ENCODE results near the gene APOA4.
"Not testable (repeated sequence)": the region's sequence is repeated elsewhere in the genome, so short reads cannot be mapped to it uniquely, and the experiment has no call there.

Gene APOA4

DNA sequence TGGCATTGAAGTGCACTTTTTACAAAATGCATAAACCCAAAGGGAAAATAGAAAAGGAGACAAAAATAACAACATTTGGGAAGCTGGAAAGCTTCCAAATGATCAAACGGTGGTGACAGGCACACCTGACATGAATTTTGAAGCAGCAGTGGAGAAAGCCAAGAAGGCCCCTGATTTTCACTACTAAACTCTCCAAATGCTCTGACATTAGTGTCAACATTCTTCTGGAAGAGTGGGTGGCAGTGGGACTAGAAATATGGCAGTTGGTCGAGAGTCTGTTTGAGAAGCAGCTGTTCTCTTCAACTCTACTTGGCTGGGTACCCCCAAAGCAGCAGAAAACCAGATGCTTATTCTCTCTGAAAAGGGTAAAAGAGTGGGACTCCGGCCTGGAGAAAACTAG is 19.1 kb downstream of the APOA4 start:
- H3K36me3 ChIP-seq (ENCODE audit: control insufficient read depth in 2 of 2, insufficient read depth in 1 of 2, low read length in 2 of 2), result no peaks in the 10 kb centered on the region
- H3K9me3 ChIP-seq (ENCODE audit: control insufficient read depth, insufficient read depth, low read depth, low read length), result no peaks in the 10 kb centered on the region
- POLR2A ChIA-PET, result no interaction called here
- H3K4me3 ChIP-seq (ENCODE audit: low read depth, low read length), result no peak overlapping the region
- no peaks in the 10 kb centered on the region for H3K4me1 ChIP-seq (ENCODE audit: control insufficient read depth, insufficient read depth, low read length)
- no peak overlapping the region for H3K27ac ChIP-seq (ENCODE audit: extremely low read depth, low read depth, low read length)
- TF ChIP-seq ZNF555 (tag by site-specific recombination; conservative IDR thresholded peaks at IDR 0.05), result no peak
- TF ChIP-seq ZNF776 (tag by site-specific recombination; IDR thresholded peaks at IDR 0.05; ENCODE audit: borderline replicate concordance), result no peak
- no peak for TF ChIP-seq ZNF530 (tag by site-specific recombination; IDR thresholded peaks at IDR 0.05; ENCODE audit: low read depth)
- no peak for TF ChIP-seq KLF1 (tag by site-specific recombination; IDR thresholded peaks at IDR 0.05)
- no peak for TF ChIP-seq ZNF677 (tag by site-specific recombination; IDR thresholded peaks at IDR 0.05)
- TF ChIP-seq ZNF10 (tag by site-specific recombination; IDR thresholded peaks at IDR 0.05), result no peak
- no peak for TF ChIP-seq ZNF544 (tag by site-specific recombination; IDR thresholded peaks at IDR 0.05)
- TF ChIP-seq ZFP37 (tag by site-specific recombination; IDR thresholded peaks at IDR 0.05), result no peak
- TF ChIP-seq SP7 (tag by site-specific recombination; IDR thresholded peaks at IDR 0.05), result no peak
- TF ChIP-seq, protein P1, sequence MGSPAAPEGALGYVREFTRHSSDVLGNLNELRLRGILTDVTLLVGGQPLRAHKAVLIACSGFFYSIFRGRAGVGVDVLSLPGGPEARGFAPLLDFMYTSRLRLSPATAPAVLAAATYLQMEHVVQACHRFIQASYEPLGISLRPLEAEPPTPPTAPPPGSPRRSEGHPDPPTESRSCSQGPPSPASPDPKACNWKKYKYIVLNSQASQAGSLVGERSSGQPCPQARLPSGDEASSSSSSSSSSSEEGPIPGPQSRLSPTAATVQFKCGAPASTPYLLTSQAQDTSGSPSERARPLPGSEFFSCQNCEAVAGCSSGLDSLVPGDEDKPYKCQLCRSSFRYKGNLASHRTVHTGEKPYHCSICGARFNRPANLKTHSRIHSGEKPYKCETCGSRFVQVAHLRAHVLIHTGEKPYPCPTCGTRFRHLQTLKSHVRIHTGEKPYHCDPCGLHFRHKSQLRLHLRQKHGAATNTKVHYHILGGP (tag by site-specific recombination; IDR thresholded peaks at IDR 0.05), result no peak
- CTCF ChIA-PET, result interaction anchor here (2.1 kb wide), 1 partner anchor 13 kb away, joined by 7 read pairs; the partner anchor contains the start of gene APOA5

DNA sequence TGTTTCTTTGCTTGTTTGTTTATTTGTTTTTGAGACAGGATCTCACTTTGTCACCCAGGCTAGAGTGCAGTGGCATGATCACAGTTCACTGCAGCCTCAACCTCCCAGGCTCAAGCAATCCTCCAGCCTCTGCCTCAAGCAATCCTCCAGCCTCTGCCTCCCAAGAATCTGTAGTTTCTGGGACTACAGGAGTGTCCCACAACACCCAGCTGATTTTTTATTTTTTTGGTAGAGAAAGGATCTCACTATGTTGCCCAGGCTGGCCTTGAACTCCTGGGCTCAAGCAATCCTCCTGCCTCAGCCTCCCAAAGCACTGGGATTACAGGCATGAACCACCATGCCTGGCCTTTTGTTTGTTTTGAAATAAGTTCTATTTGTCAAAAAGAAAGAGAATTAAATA is 21.4 kb downstream of the APOA4 start:
- H3K4me3 ChIP-seq (ENCODE audit: low read depth, low read length); H3K36me3 ChIP-seq (ENCODE audit: control insufficient read depth in 2 of 2, insufficient read depth in 1 of 2, low read length in 2 of 2); H3K27ac ChIP-seq (ENCODE audit: extremely low read depth, low read depth, low read length); POLR2A ChIA-PET; H3K9me3 ChIP-seq (ENCODE audit: control insufficient read depth, insufficient read depth, low read depth, low read length); H3K4me1 ChIP-seq (ENCODE audit: control insufficient read depth, insufficient read depth, low read length): not testable (repeated sequence)
- CTCF ChIA-PET, result interaction anchor here (0.7 to 1.3 kb wide), 3 partner anchors 11 to 304 kb away, joined by 3 to 6 read pairs (median 3); partner anchors contain the start of gene APOA5

DNA sequence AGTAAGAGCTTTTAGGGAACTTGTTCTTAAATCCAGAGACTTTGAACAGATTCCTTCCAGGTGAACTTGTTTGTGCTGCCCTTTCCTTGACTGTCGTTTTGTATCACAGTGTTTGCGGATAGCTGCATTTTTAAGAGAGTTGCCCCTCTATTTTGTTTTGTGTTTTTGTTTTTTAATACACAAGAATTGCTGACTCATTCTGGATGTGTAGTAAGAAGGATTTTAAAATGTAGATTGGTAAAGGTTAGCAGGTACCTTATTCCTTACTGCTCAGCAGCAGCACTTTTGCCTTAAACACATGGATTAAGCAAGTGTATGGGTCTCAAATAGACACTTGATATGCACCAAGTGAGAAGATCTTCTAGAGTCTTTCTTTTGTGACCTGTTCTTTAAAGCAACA is 22.5 kb downstream of the APOA4 start:
- H3K27ac ChIP-seq (ENCODE audit: extremely low read depth, low read depth, low read length), result no peak overlapping the region
- H3K9me3 ChIP-seq (ENCODE audit: control insufficient read depth, insufficient read depth, low read depth, low read length), result no peaks in the 10 kb centered on the region
- ChIA-PET CTCF (interaction anchor here (0.6 to 2.8 kb wide), 3 partner anchors 10 to 305 kb away, joined by 3 to 19 read pairs (median 3); partner anchors contain the start of gene APOA5), POLR2A (no interaction called here)
- H3K4me1 ChIP-seq (ENCODE audit: control insufficient read depth, insufficient read depth, low read length), result no peaks in the 10 kb centered on the region
- TF ChIP-seq ZNF157 (tag by site-specific recombination; IDR thresholded peaks at IDR 0.05), result no peak
- no peak for TF ChIP-seq HOXA7 (CRISPR knock-in tag; IDR thresholded peaks at IDR 0.05; ENCODE audit: borderline replicate concordance)
- TF ChIP-seq ZNF223 (tag by site-specific recombination; IDR thresholded peaks at IDR 0.05), result no peak
- TF ChIP-seq, protein P2, sequence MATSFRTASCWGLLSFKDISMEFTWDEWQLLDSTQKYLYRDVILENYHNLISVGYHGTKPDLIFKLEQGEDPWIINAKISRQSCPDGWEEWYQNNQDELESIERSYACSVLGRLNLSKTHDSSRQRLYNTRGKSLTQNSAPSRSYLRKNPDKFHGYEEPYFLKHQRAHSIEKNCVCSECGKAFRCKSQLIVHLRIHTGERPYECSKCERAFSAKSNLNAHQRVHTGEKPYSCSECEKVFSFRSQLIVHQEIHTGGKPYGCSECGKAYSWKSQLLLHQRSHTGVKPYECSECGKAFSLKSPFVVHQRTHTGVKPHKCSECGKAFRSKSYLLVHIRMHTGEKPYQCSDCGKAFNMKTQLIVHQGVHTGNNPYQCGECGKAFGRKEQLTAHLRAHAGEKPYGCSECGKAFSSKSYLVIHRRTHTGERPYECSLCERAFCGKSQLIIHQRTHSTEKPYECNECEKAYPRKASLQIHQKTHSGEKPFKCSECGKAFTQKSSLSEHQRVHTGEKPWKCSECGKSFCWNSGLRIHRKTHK (tag by site-specific recombination; IDR thresholded peaks at IDR 0.05), result no peak
- no peak for TF ChIP-seq ZNF121 (tag by site-specific recombination; IDR thresholded peaks at IDR 0.05)
- TF ChIP-seq ZNF23 (tag by site-specific recombination; IDR thresholded peaks at IDR 0.05; ENCODE audit: borderline replicate concordance), result no peak
- TF ChIP-seq ZBTB7A (tag by site-specific recombination; IDR thresholded peaks at IDR 0.05; ENCODE audit: low read depth), result no peak
- no peak for TF ChIP-seq ZNF596 (tag by site-specific recombination; IDR thresholded peaks at IDR 0.05)
- no peak for TF ChIP-seq KLF10 (tag by site-specific recombination; IDR thresholded peaks at IDR 0.05)
- H3K4me3 ChIP-seq (ENCODE audit: low read depth, low read length), result no peak overlapping the region
- H3K36me3 ChIP-seq (ENCODE audit: control insufficient read depth in 2 of 2, insufficient read depth in 1 of 2, low read length in 2 of 2), result no peaks in the 10 kb centered on the region
